ENCODE results near the gene CLP1.

DNA sequence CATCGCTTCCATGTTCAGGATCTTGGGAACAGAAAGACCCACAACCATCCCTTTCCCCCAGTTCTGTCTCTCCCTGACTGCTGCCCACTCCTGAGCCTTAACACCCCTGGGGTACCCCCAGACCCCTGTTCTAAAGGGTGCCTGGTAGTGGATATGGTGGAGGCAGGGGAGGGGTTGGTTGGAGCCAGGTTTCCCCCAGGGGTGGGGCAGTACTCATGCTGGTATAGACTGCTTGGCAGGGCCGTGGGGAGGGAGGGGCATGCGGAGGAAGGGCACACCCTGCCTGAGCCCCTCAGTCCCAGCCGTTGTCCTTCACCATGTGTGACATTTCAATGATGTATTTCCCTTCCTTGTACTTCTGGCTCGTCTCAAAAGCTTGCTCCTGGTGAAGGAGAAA is 11.9 kb upstream of the CLP1 start:
- TF ChIP-seq ELF4 (IDR thresholded peaks at IDR 0.05) (no peak), FOXA1 (IDR thresholded peaks at IDR 0.05) (no peak), FOXK2 (IDR thresholded peaks at IDR 0.05) (no peak), CTBP1 (IDR thresholded peaks at IDR 0.05; ENCODE audit: borderline replicate concordance) (no peak), HDGF (IDR thresholded peaks at IDR 0.05; ENCODE audit: borderline replicate concordance) (no peak), SP1 (IDR thresholded peaks at IDR 0.05) (no peak)
